GM10847 (cell line): ENCODE measurements around the gene IFI16.

Experiments
- POLR2A ChIP-seq: IDR thresholded peaks from 2 replicates; pipeline ENCODE4 v1.6.1; 2011; ENCODE audit not compliant: insufficient read length; ENCODE audit errors: extremely low read depth

Gene IFI16

GRCh38 chr1:159030877-159031447 is 21.3 kb downstream of the IFI16 start:
- TF ChIP-seq POLR2A, result no peak

- no peak for TF ChIP-seq POLR2A
These were observed 30.5 kb downstream of the IFI16 start for GRCh38 chr1:159040206-159040605.

DNA sequence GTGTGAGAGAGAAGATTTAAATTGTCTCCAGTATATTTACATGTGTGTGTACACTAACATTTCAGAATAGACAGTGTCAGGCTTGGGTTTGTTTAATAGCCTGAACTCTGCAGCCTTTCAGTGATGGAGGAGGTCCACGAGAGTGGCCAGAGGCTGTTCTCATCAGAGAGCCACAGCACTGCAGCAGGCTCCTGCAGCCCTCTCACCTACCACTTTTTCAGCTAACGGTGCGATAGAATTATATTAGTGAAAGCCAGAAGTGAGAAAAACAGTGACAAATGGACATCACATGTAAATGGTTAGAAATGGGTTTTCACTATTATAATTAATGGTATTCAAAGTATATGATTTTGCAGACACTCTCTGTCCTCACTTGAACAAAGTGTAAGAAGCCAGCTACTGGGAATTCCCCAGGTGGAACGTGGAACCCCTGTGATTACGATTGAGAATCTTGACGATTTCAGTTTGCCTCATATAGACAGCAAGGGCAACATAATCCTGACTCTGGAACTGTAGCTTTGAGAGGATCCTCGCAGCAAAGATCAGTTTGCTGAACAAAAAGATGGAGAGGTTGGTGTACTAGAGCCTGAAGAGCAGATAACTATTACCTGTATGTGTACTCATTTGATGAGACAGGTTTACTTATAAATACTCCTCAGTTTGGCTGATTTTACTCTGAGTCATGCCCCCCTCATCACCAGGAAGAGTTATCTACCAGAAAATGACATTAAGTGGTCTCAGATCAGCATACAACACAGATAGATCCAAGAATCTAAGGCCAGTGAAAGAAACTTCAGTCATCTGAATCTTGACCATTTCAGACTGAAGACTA is 31.4 kb downstream of the IFI16 start:
- TF ChIP-seq POLR2A, result no peak

- no peak for TF ChIP-seq POLR2A
These were observed 41.7 kb downstream of the IFI16 start for GRCh38 chr1:159051436-159051835.

- no peak for TF ChIP-seq POLR2A
These were observed 44.7 kb downstream of the IFI16 start for GRCh38 chr1:159054427-159054826.

GRCh38 chr1:159055181-159055641 is 45.5 kb downstream of the IFI16 start:
- no peak for TF ChIP-seq POLR2A

- no peak for TF ChIP-seq POLR2A
These were observed 46.5 kb downstream of the IFI16 start for GRCh38 chr1:159056069-159056698.

DNA sequence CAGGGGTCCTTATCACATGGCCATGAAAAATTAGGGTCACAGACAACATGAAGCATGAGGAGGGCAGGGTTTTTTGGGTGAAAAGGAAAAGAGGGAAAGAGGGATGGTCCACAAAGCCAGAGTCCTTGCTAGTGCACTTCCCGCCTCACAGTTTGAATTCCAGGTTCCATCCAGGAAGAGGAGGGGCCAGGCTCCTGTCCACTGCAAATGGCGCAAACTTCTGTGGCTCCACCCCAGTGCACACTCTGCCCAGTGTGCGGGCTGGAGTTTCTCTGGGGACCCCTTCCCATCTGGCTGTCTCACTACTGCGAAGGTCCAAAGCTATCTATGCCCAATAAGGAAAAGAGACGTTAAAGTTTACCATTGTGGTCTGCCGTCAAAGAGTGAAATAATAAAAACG is 49.0 kb downstream of the IFI16 start:
- TF ChIP-seq POLR2A, result no peak

DNA sequence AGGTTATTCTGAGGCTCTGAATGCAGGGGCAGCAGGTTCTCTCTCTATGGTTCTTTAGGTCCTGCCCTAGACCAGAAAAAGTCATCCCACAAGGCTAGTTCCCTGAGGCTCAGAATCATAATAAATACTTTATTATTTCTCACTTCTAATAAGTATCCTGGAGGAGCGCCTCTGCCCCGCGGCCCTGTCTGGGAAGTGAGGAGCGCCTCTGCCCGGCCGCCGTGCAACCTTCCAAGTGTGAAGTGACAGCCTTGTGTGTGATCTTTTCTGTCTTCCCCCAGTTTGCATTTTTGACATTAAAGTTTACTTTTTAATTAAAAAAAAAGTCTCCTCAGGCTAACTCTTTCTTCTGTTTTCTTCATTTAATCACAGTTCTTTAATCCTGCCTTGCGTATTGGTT is 55.4 kb downstream of the IFI16 start:
- TF ChIP-seq POLR2A, result no peak

DNA sequence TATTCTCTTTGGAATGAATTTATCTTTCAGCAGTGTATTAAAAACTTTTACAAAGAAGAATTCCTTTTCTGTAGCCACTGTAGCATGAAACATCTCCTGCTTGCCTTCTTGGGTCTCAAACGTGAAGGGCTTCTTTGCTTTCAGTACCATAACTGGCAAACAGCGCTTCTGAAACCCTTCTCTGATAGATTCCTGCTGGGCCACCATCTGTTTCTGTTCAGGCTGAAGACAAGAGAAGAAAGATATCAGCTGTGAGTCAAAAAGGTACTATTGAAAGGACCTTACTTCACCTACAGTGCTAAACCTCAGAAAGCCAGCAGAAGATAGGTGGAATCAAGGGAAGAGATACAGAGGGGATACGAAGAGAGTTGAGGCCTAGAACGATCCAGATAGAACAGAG is 56.4 kb downstream of the IFI16 start:
- no peak for TF ChIP-seq POLR2A

DNA sequence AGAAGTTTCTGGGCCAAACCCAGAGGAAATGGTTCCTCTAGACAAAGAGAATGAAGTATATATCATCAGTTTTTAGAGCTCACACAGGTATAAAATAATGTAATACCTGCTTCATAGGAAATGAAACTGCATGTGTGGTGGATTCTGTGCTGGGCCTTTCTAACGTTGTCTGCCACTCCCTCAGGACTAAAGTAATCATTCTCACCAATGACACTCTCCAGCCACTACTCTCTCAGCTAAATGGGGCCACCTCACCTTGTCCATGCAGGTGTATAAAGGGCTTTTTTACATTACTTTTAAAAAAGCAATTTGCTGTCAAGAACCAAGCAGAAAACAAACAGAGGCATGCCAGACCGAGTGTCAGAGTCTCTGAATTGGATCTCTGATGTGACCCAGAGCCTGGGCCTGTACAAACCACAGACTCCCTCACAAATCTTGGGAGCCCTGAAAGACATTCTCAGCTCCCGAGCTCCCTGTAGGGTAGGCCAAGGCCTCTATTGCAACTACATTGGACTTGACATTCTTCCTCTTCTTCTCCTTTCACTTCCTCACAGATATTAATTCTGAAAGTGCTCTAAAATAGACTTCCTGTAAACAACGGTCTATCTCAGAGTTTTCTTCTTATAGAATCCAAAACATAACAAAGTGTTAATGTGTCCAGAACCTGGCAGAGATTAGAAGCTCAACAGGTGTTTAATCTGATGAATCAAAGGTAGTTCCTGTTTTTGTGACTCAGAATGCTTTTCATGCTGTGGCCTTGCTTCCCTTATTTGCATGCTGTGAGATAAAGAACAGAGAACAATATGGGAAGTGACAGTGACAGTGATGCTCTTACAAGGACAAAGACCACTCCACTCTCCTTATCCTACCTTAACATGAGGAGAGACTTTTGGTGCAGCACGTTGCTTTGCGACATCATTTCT is 58.3 kb downstream of the IFI16 start:
- no peak for TF ChIP-seq POLR2A

- TF ChIP-seq POLR2A, result no peak
These were observed 59.2 kb downstream of the IFI16 start for GRCh38 chr1:159068886-159069285.

DNA sequence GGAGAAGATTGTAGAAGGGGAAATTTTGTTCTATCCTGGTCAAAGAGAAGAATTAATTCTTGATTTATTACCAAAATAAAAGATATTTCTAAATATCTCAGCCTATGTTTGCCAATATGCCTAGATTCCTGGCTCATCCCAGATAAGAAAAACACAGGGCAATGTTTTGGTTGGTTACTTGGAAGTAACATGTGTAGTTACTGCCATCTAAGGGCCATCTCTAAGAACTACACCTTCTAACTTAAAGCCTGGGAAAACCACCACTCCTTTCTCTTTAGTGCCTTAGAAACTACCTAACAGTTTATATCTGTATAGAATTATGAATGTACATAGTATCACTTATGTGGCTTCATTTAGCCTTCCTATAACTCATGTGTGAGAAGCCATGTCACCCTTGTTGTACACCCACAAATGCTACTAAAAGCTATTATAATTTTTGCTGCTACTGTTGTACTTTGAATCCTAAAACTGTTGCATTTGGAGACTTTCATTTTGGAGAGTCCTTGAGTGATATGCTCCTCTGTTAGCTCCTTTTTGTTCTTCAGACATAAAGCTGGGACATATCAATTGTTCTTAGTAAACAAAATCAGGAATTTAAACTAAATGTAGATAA is 62.4 kb downstream of the IFI16 start:
- no peak for TF ChIP-seq POLR2A

DNA sequence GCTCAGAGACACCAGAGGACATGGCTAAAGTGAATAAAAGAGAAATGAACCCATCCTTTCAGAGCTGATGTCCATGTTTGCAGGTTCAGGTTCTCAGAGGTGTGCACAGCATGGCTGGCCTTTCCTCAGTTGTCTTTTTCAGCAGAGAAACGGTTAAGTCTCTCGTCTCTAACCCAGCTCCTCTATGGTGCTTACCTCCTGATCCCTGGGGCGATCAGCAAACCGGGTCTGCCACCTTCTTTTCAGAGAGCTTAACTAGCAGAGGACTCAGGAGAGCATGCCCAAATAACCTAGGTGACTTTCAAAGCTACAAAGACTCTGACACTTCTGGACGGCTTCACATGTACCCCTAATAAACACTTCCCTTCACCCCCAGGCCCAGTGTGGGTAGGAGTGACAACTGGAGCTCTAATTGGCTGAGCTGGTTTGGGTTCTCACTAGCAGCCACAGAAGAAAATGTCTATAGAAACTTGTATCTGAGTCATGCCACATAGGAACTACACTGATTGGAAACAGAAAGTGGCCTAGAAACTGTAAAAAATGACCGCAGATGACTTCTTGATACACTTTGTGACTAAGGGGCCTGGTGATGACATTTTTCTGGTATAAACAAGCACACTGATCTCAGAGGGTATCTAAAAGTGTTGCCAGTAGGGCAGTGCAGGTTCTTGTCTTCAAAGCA is 66.9 kb downstream of the IFI16 start, which contains the start of gene AIM2:
Gene AIM2 (minus strand): TSS at position 329 of the 682 bp plus-strand sequence. CDS start 3,267 bp downstream, outside the sequence.
- TF ChIP-seq POLR2A, result no peak
